Hypothalamus (tissue), 51 donors: ENCODE measurements around the gene LGMN.
A peak's percentile ranks its signal among the peaks of the same experiment; 100 is the strongest.
"Not testable (repeated sequence)": the region's sequence is repeated elsewhere in the genome, so short reads cannot be mapped to it uniquely, and the experiment has no call there.

Experiments
- DNase-seq, 51 donors: peaks; one replicate each; lab custom pipeline; 2025; lab: John Stamatoyannopoulos, UW

Gene LGMN

GRCh38 chr14:92748259-92749016, at the start of gene LGMN:
Gene LGMN, minus strand, starts transcription at chr14:92748627. Its CDS starts 15,841 bp downstream, at chr14:92732786.
- peak; percentile 53 to 99 (median 94) for DNase-seq

- no peak for DNase-seq
These were observed 46.5 kb upstream of the LGMN start for GRCh38 chr14:92794961-92795360.

- DNase-seq = peak in 3 of 51 donors; percentile 21 to 41 (median 25)
These were observed 46.1 kb upstream of the LGMN start for GRCh38 chr14:92794547-92794941.

- peak; percentile 50 to 99 (median 97) for DNase-seq
These were observed 45.5 kb upstream of the LGMN start, which contains the start of gene GOLGA5 for GRCh38 chr14:92793709-92794546. Gene GOLGA5, plus strand, starts transcription at chr14:92794305. Its CDS starts 3,133 bp downstream, at chr14:92797438.

- DNase-seq = no peak
These were observed 44.5 kb upstream of the LGMN start for GRCh38 chr14:92792885-92793284.

- DNase-seq = no peak
These were observed 41.1 kb upstream of the LGMN start for GRCh38 chr14:92789457-92790089.

GRCh38 chr14:92787554-92787953, 39.1 kb upstream of the LGMN start:
- DNase-seq = no peak

GRCh38 chr14:92786427-92786756, 38.0 kb upstream of the LGMN start:
- DNase-seq = no peak

- DNase-seq = no peak
These were observed 37.4 kb upstream of the LGMN start for GRCh38 chr14:92785667-92786426.

- peak in 3 of 51 donors; percentile 4 to 44 (median 43) for DNase-seq
These were observed 35.5 kb upstream of the LGMN start for GRCh38 chr14:92783813-92784431.

- no peak for DNase-seq
These were observed 32.9 kb upstream of the LGMN start for GRCh38 chr14:92781350-92781749.

- no peak for DNase-seq
These were observed 32.2 kb upstream of the LGMN start for GRCh38 chr14:92780444-92781232.

- not testable (repeated sequence) for DNase-seq
These were observed 30.6 kb upstream of the LGMN start for GRCh38 chr14:92778868-92779565.

GRCh38 chr14:92775292-92775691, 26.9 kb upstream of the LGMN start:
- not testable (repeated sequence) for DNase-seq

GRCh38 chr14:92774572-92774971, 26.1 kb upstream of the LGMN start:
- DNase-seq = no peak

- DNase-seq = no peak
These were observed 22.1 kb upstream of the LGMN start for GRCh38 chr14:92770484-92770883.

- no peak for DNase-seq
These were observed 20.4 kb upstream of the LGMN start for GRCh38 chr14:92768795-92769194.

GRCh38 chr14:92768236-92768635, 19.8 kb upstream of the LGMN start:
- DNase-seq = not testable (repeated sequence)
